HepG2 (cell line): ENCODE data around the gene DIPK1A. TPM values are rescaled to one million over a fixed set of nuclear protein-coding genes. Genes with fewer than 3 reads are reported as not detected.

ENCODE experiments used
- ATAC-seq: fragments of 200-7000 bp; cut with Tn5 transposase; 3 replicates; pipeline ENCODE4 v1.9.1; 2020; ENCODE audit warnings: mild to moderate bottlenecking, moderate library complexity
- BruUV-seq: library from RNA; stranded (reverse); fragments of 400-500 nt; replicated peaks from 2 replicates; lab custom pipeline; 2021; lab: Mats Ljungman, UMichigan
- CTCF ChIA-PET: fragments of 300-600 bp; formaldehyde crosslinking; extraction: SDS; loops from one replicate; lab custom pipeline; 2021; ENCODE audit warnings: low total read pairs, inconsistent platforms, low intra/inter-chr PET ratio; lab: Yijun Ruan, JAX
- POLR2A ChIA-PET: fragments of 350-600 bp; sonication (Branson Sonifier 250); formaldehyde crosslinking; loops from one replicate; lab custom pipeline; 2020; ENCODE audit warnings: antibody characterized with exemption, inconsistent platforms; lab: Yijun Ruan, JAX
- DNase-seq: peaks from one replicate; pipeline ENCODE4 v3.0.0-alpha.2; 2015; ENCODE audit warnings: low spot score
- FAIRE-seq: peaks from 3 replicates; lab custom pipeline; 2011; peaks lifted over from hg19 to GRCh38; lab: Jason Lieb, UNC
- H2AFZ ChIP-seq: one replicate; pipeline ENCODE4 v1.6.1; 2011; ENCODE audit warnings: low read length, inconsistent platforms
- H3K27ac ChIP-seq: fragments of 300-600 bp; 3 replicates; pipeline ENCODE4 v1.8.0; 2011; ENCODE audit warnings: mixed run types, mild to moderate bottlenecking, mixed read lengths, low read length, inconsistent platforms; ENCODE audit not compliant: insufficient read depth; ENCODE audit errors: extremely low read length
- H3K27me3 ChIP-seq, 2 experiments: fragments of 200-600 bp in 1 of 2; 2 replicates in 1 of 2; 3 replicates in 1 of 2; pipeline versions ENCODE4 v1.6.0 to v1.8.0; 2011; ENCODE audit warnings: low read length in 2 of 2, mild to moderate bottlenecking in 2 of 2, moderate library complexity in 2 of 2, inconsistent platforms in 1 of 2; ENCODE audit not compliant: insufficient read depth in 2 of 2, control insufficient read depth in 1 of 2
- H3K36me3 ChIP-seq, 2 experiments: fragments of 200-600 bp in 1 of 2; replicated peaks in 1 of 2; 2 replicates in 1 of 2; 3 replicates in 1 of 2; pipeline versions ENCODE4 v1.5.1 to v1.8.0; 2011; ENCODE audit warnings: low read length in 2 of 2, inconsistent platforms in 1 of 2; ENCODE audit not compliant: insufficient read depth in 2 of 2, control insufficient read depth in 1 of 2
- H3K4me1 ChIP-seq: 2 replicates; pipeline ENCODE4 v1.5.1; 2012; ENCODE audit warnings: low read length, inconsistent platforms; ENCODE audit not compliant: insufficient read depth
- H3K4me2 ChIP-seq: 2 replicates; pipeline ENCODE4 v1.6.0; 2011; ENCODE audit warnings: low read depth, low read length, inconsistent platforms
- H3K4me3 ChIP-seq, 3 experiments: fragments of 200-600 bp in 1 of 3; sonication (generic), shearing (Covaris generic) in 1 of 3; replicated peaks in 1 of 3; 2 replicates each; pipeline ENCODE4 v1.5.1; 2011 to 2016; ENCODE audit warnings: low read length in 3 of 3, inconsistent platforms in 2 of 3, low read depth in 2 of 3, mild to moderate bottlenecking in 2 of 3, control low read depth in 1 of 3, mixed read lengths in 1 of 3; ENCODE audit not compliant: insufficient read depth in 1 of 3
- H3K79me2 ChIP-seq: one replicate; pipeline ENCODE4 v1.6.1; 2011; ENCODE audit warnings: low read length, inconsistent platforms; ENCODE audit not compliant: insufficient read depth
- H3K9ac ChIP-seq: 2 replicates; pipeline ENCODE4 v1.6.0; 2011; ENCODE audit warnings: mild to moderate bottlenecking, low read depth, low read length, inconsistent platforms; ENCODE audit not compliant: insufficient read depth
- H3K9me3 ChIP-seq: 2 replicates; pipeline ENCODE4 v1.5.1; 2012; ENCODE audit warnings: mild to moderate bottlenecking, low read length
- H4K20me1 ChIP-seq: 2 replicates; pipeline ENCODE4 v1.6.0; 2011; ENCODE audit warnings: inconsistent platforms, mild to moderate bottlenecking, low read length, moderate library complexity; ENCODE audit not compliant: insufficient read depth
- AGO1 ChIP-seq: fragments of 200-400 bp; formaldehyde crosslinking; IDR thresholded peaks from 2 replicates; pipeline ENCODE4 v1.6.1; 2017; ENCODE audit warnings: mild to moderate bottlenecking, low read depth, low read length, moderate library complexity; ENCODE audit not compliant: poor library complexity, severe bottlenecking
- CREB1 ChIP-seq, 2 experiments: fragments of 450-650 bp in 1 of 2; IDR thresholded peaks; 2 replicates each; pipeline ENCODE4 v1.6.1; 2016 to 2017; ENCODE audit warnings: control low read depth in 1 of 2, mild to moderate bottlenecking in 1 of 2, missing compliant biosample characterization in 1 of 2, missing genetic modification characterization in 1 of 2
- PAF1 ChIP-seq: IDR thresholded peaks from 2 replicates; pipeline ENCODE4 v1.6.1; 2016; ENCODE audit warnings: missing genetic modification reagents, missing compliant biosample characterization
- RXRB ChIP-seq: IDR thresholded peaks from 2 replicates; pipeline ENCODE4 v1.6.1; 2016; ENCODE audit warnings: borderline replicate concordance, missing genetic modification reagents, missing compliant biosample characterization
- SALL1 ChIP-seq: sonication (generic); formaldehyde crosslinking; IDR thresholded peaks from 2 replicates; pipeline ENCODE4 v1.8.0; 2022; ENCODE audit warnings: mild to moderate bottlenecking, missing genetic modification reagents
- TRIM22 ChIP-seq: fragments of 450-650 bp; IDR thresholded peaks from 2 replicates; pipeline ENCODE4 v1.6.1; 2017
- ZEB1 ChIP-seq: IDR thresholded peaks from 2 replicates; pipeline ENCODE4 v1.6.1; 2012; ENCODE audit warnings: mild to moderate bottlenecking, low read depth, inconsistent platforms; ENCODE audit not compliant: insufficient replicate concordance
- ZNF569 ChIP-seq: sonication (generic); formaldehyde crosslinking; IDR thresholded peaks from 2 replicates; pipeline ENCODE4 v1.5.0; 2020; ENCODE audit warnings: mild to moderate bottlenecking, missing genetic modification reagents, moderate library complexity, borderline replicate concordance
- WGBS: methylation state at CpG from one replicate; pipeline ENCODE4 v1.1.6; 2017; ENCODE audit warnings: low lambda C conversion rate; 5-methylcytosine and 5-hydroxymethylcytosine counted together
- in situ Hi-C: cut with HindIII; loops from 2 replicates; pipeline ENCODE4 v1.10.0; 2017; ENCODE audit warnings: low pct_unique_long_range_greater_than_20kb; ENCODE audit not compliant: extremely low pct_ligation_motif_present
- intact Hi-C: fragments of 100-400 bp; cut with micrococcal nuclease; formaldehyde crosslinking; loops from one replicate; pipeline ENCODE4 v1.10.0; 2022; ENCODE audit not compliant: unreplicated experiment
- polyA plus RNA-seq, 8 experiments: library from polyadenylated mRNA; depleted of rRNA in 3 of 8; stranded (reverse) in 7 of 8; unstranded in 1 of 8; fragments of >200 nt; fragmentation: Illumina TruSeq in 4 of 8; extraction: Trizol in 4 of 8; gene quantifications; 2 replicates each; pipeline versions ENCODE4 v1.2.1 to v1.2.3, GENCODE V29; 2011 to 2016; ENCODE audit warnings: low read depth in 4 of 8, missing spikeins in 1 of 8, mixed read lengths in 1 of 8; ENCODE audit not compliant: insufficient read depth in 1 of 8
- total RNA-seq, 5 experiments: library from RNA; depleted of rRNA; stranded (reverse); fragments of >200 nt; fragmentation: Illumina TruSeq; extraction: Trizol; gene quantifications; 2 replicates each; pipeline ENCODE4 v1.2.3, GENCODE V29; 2016; ENCODE audit warnings: low read depth in 1 of 5
- TF ChIP-seq, protein P1 (sequence below): sonication (generic); formaldehyde crosslinking; IDR thresholded peaks from 2 replicates; pipeline ENCODE4 v1.8.1; 2023; ENCODE audit warnings: mild to moderate bottlenecking, inconsistent platforms, moderate library complexity, missing genetic modification reagents, borderline replicate concordance
- TF ChIP-seq, protein P2 (sequence below): sonication (generic); formaldehyde crosslinking; IDR thresholded peaks from 2 replicates; pipeline ENCODE4 v1.4.0; 2020; ENCODE audit warnings: missing genetic modification reagents

Gene DIPK1A
- total and polyA plus RNA-seq, 2 of the 13 experiments (the other 11 are each of a cell fraction or from before 2014, with no cell fraction given): 8.4 TPM

- 13% methylated on average over 2 of the region's 2 CpGs for WGBS
- H3K9ac ChIP-seq: no peak overlapping the region
- intact Hi-C loops: no loop called here
- H2AFZ ChIP-seq: no peak overlapping the region
- no peak overlapping the region for H3K4me2 ChIP-seq
- ChIA-PET POLR2A (no interaction called here), CTCF (no interaction called here)
- TF ChIP-seq, protein P1, sequence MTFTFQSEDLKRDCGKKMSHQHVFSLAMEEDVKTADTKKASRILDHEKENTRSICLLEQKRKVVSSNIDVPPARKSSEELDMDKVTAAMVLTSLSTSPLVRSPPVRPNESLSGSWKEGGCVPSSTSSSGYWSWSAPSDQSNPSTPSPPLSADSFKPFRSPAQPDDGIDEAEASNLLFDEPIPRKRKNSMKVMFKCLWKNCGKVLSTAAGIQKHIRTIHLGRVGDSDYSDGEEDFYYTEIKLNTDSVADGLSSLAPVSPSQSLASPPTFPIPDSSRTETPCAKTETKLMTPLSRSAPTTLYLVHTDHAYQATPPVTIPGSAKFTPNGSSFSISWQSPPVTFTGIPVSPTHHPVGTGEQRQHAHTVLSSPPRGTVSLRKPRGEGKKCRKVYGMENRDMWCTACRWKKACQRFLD (CRISPR knock-in tag): no peak
- no peak for TF ChIP-seq RXRB (CRISPR knock-in tag)
- BruUV-seq: no TSS peak
- FAIRE-seq: no peak
- peaks cover 0 to 11% of the 10 kb centered on the region in 2 experiments; a peak in 3 of 5 replicates for H3K27me3 ChIP-seq
- in situ Hi-C loops: no loop called here
- no peak overlapping the region for H3K4me3 ChIP-seq
- ATAC-seq: no peak
- no peak for DNase-seq
- no peaks in the 10 kb centered on the region for H3K36me3 ChIP-seq
- no peak overlapping the region for H3K27ac ChIP-seq
- H3K79me2 ChIP-seq: no peaks in the 10 kb centered on the region
- H3K4me1 ChIP-seq: peaks cover 11% of the 10 kb centered on the region
- H3K9me3 ChIP-seq: no peaks in the 10 kb centered on the region
- no peaks in the 10 kb centered on the region for H4K20me1 ChIP-seq
Observed at GRCh38 chr1:93000291-93000690, 39.0 kb upstream of the DIPK1A start.

DNA sequence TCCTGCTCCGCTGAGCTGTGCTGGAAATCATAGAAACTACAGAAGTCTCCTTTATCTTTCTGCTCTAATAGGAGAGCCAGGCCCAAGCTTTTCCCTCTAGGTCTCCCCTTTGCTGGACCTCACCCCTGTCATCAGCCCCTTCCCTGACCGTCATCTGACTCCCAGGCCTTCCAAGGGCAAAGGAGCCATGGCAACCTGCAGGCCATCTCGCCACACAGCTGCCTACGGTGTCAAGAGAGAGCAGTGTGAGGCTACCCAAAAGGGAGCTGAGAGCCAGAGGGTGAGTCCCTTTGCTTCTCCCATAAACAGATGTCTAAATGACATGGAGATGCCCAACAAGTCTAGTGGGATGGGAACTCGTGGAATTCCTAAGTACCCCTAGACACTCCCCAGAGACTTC, 37.6 kb upstream of the DIPK1A start:
- Histone ChIP-seq H2AFZ (no peak overlapping the region), H3K36me3 (no peaks in the 10 kb centered on the region), H3K9ac (no peak overlapping the region), H3K4me3 (no peak overlapping the region), H3K9me3 (no peaks in the 10 kb centered on the region), H3K27me3 (peaks cover 0 to 3% of the 10 kb centered on the region in 2 experiments; a peak in 2 of 5 replicates), H3K4me2 (no peak overlapping the region), H3K4me1 (peaks cover 16% of the 10 kb centered on the region), H3K27ac (no peak overlapping the region), H3K79me2 (no peaks in the 10 kb centered on the region), H4K20me1 (no peaks in the 10 kb centered on the region)
- intact Hi-C loops: no loop called here
- 25% methylated on average over 5 of the region's 5 CpGs for WGBS
- ATAC-seq (no peak), DNase-seq (no peak), FAIRE-seq (no peak)
- in situ Hi-C loops: loop anchor here (5.0 kb wide), 1 partner anchor 142 kb away; no protein-coding TSS in a partner anchor
- BruUV-seq: no TSS peak
- ChIA-PET CTCF (interaction anchor here (1.8 kb wide), 1 partner anchor 140 kb away, joined by 4 read pairs; no protein-coding TSS in a partner anchor), POLR2A (interaction anchor here (0.5 kb wide), 1 partner anchor 117 kb away, joined by 3 read pairs; no protein-coding TSS in a partner anchor)
- no peak for TF ChIP-seq PAF1 (CRISPR knock-in tag)
- no peak for TF ChIP-seq ZEB1
- TF ChIP-seq SALL1 (CRISPR knock-in tag): no peak
- TF ChIP-seq, protein P2, sequence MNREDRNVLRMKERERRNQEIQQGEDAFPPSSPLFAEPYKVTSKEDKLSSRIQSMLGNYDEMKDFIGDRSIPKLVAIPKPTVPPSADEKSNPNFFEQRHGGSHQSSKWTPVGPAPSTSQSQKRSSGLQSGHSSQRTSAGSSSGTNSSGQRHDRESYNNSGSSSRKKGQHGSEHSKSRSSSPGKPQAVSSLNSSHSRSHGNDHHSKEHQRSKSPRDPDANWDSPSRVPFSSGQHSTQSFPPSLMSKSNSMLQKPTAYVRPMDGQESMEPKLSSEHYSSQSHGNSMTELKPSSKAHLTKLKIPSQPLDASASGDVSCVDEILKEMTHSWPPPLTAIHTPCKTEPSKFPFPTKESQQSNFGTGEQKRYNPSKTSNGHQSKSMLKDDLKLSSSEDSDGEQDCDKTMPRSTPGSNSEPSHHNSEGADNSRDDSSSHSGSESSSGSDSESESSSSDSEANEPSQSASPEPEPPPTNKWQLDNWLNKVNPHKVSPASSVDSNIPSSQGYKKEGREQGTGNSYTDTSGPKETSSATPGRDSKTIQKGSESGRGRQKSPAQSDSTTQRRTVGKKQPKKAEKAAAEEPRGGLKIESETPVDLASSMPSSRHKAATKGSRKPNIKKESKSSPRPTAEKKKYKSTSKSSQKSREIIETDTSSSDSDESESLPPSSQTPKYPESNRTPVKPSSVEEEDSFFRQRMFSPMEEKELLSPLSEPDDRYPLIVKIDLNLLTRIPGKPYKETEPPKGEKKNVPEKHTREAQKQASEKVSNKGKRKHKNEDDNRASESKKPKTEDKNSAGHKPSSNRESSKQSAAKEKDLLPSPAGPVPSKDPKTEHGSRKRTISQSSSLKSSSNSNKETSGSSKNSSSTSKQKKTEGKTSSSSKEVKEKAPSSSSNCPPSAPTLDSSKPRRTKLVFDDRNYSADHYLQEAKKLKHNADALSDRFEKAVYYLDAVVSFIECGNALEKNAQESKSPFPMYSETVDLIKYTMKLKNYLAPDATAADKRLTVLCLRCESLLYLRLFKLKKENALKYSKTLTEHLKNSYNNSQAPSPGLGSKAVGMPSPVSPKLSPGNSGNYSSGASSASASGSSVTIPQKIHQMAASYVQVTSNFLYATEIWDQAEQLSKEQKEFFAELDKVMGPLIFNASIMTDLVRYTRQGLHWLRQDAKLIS (CRISPR knock-in tag): no peak
- TF ChIP-seq AGO1: no peak
- TF ChIP-seq ZNF569: no peak
- no peak for TF ChIP-seq CREB1 (IDR thresholded peaks at IDR 0.05)
- TF ChIP-seq CREB1 (CRISPR knock-in tag; IDR thresholded peaks at IDR 0.05): no peak
- TF ChIP-seq TRIM22: no peak
